H1 (cell line): Measurements from ENCODE around the gene NFIA.

ENCODE experiments used
- BRCA1 ChIP-seq: IDR thresholded peaks from 2 replicates; pipeline ENCODE4 v1.6.1; 2012; ENCODE audit warnings: low read depth, low read length, improper control_type of control experiment
- EP300 ChIP-seq, 2 experiments: IDR thresholded peaks; 1 replicate in 1 of 2; 2 replicates in 1 of 2; pipeline ENCODE4 v1.6.1; 2011 to 2012; ENCODE audit warnings: low read depth in 2 of 2, low read length in 2 of 2, mild to moderate bottlenecking in 2 of 2, borderline replicate concordance in 1 of 2, inconsistent platforms in 1 of 2, moderate library complexity in 1 of 2
- GABPA ChIP-seq: IDR thresholded peaks from 2 replicates; pipeline ENCODE4 v1.6.1; 2011; ENCODE audit warnings: mild to moderate bottlenecking, low read length, moderate library complexity, borderline replicate concordance; ENCODE audit not compliant: insufficient read depth
- JUN ChIP-seq: IDR thresholded peaks from 2 replicates; pipeline ENCODE4 v1.6.1; 2011; ENCODE audit warnings: low read depth, mild to moderate bottlenecking, improper control_type of control experiment, low read length
- MAX ChIP-seq: IDR thresholded peaks from 2 replicates; pipeline ENCODE4 v1.6.1; 2012; ENCODE audit warnings: inconsistent platforms
- PHF8 ChIP-seq: fragments of 200-600 bp; sonication (generic); conservative IDR thresholded peaks from 2 replicates; pipeline ENCODE4 v1.7.1; 2012; ENCODE audit warnings: low read depth, mild to moderate bottlenecking, inconsistent platforms, low read length, moderate library complexity
- POLR2AphosphoS5 ChIP-seq: IDR thresholded peaks from 2 replicates; pipeline ENCODE4 v1.6.1; 2011; ENCODE audit warnings: low read depth, low read length
- RAD21 ChIP-seq, 2 experiments: IDR thresholded peaks in 1 of 2; conservative IDR thresholded peaks in 1 of 2; 2 replicates each; pipeline ENCODE4 v1.6.1; 2011; ENCODE audit warnings: low read depth in 2 of 2, low read length in 2 of 2, improper control_type of control experiment in 1 of 2, inconsistent platforms in 1 of 2, mild to moderate bottlenecking in 1 of 2, moderate library complexity in 1 of 2
- TAF1 ChIP-seq: IDR thresholded peaks from 2 replicates; pipeline ENCODE4 v1.6.1; 2011; ENCODE audit warnings: mild to moderate bottlenecking, low read depth, low read length
- TF ChIP-seq, protein P1 (sequence below), 3 experiments: IDR thresholded peaks; 1 replicate in 2 of 3; 2 replicates in 1 of 3; pipeline versions ENCODE4 v1.5.1 to v1.6.1; 2011; ENCODE audit warnings: low read length in 3 of 3, mild to moderate bottlenecking in 3 of 3, inconsistent platforms in 2 of 3, low read depth in 1 of 3, moderate library complexity in 1 of 3; ENCODE audit not compliant: insufficient read depth in 1 of 3; ENCODE audit errors: control extremely low read depth in 1 of 3

DNA sequence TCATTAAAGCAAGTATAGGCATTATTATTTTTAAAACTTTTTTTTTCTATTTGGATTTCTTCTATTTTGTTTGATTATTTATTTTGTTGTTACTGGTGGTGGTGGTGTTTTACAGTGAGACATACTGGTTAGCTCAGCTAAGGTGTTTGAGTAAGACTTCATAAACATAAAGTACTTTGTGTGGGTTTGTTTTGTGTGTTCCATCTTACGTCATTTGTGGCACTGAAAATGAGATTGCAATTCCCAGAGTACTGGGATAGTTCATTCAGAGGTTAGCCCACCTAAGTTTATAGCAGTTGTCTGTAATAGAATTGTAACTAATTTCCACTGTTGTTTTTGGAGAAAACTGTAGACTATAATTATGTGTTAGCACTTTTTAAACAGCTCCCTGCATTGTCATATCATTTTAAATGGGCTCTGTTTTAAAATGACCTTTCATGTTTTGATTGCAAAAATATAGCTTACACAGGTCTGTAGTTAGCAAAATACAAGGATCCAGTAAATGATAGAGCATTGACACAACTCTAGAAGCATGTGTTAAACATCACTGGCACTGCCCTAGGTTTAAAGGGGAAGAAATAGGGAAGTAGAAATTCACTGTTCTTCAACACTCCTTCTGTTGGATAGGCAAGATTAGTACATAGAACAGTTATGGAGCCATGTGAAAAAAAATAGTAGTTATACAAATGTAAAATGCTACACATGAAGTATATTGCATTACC, 171.7 kb downstream of the NFIA start:
- TF ChIP-seq JUN (no peak), MAX (no peak), PHF8 (no peak), RAD21 (IDR thresholded peaks at IDR 0.05 in 1 of 2, conservative IDR thresholded peaks at IDR 0.05 in 1 of 2; ENCODE audit: low read depth in 2 of 2, low read length in 2 of 2) (no peak), GABPA (no peak), BRCA1 (no peak), EP300 (IDR thresholded peaks at IDR 0.05; ENCODE audit: borderline replicate concordance in 1 of 2, low read depth in 2 of 2, low read length in 2 of 2) (no peak), POLR2AphosphoS5 (no peak), TAF1 (no peak)
- TF ChIP-seq, protein P1, sequence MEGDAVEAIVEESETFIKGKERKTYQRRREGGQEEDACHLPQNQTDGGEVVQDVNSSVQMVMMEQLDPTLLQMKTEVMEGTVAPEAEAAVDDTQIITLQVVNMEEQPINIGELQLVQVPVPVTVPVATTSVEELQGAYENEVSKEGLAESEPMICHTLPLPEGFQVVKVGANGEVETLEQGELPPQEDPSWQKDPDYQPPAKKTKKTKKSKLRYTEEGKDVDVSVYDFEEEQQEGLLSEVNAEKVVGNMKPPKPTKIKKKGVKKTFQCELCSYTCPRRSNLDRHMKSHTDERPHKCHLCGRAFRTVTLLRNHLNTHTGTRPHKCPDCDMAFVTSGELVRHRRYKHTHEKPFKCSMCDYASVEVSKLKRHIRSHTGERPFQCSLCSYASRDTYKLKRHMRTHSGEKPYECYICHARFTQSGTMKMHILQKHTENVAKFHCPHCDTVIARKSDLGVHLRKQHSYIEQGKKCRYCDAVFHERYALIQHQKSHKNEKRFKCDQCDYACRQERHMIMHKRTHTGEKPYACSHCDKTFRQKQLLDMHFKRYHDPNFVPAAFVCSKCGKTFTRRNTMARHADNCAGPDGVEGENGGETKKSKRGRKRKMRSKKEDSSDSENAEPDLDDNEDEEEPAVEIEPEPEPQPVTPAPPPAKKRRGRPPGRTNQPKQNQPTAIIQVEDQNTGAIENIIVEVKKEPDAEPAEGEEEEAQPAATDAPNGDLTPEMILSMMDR (IDR thresholded peaks at IDR 0.05; ENCODE audit: control extremely low read depth in 1 of 3, insufficient read depth in 1 of 3, low read depth in 1 of 3, low read length in 3 of 3) = no peak
